ENCODE data around the gene PRAMEF10. TPM values are rescaled to one million over a fixed set of nuclear protein-coding genes. Genes with fewer than 3 reads are reported as not detected.
"Not testable (repeated sequence)": the region's sequence is repeated elsewhere in the genome, so short reads cannot be mapped to it uniquely, and the experiment has no call there.

PRAMEF10 gene
- total RNA-seq, result not detected in 2 replicates

- intact Hi-C loops (cut with micrococcal nuclease), result not testable (repeated sequence)
Measured at GRCh38 chr1:12898170-12898569, at the start of gene PRAMEF10. Gene PRAMEF10, minus strand, starts transcription at chr1:12898270. Its CDS starts 2,423 bp downstream, at chr1:12895847.

- intact Hi-C loops (cut with micrococcal nuclease), result not testable (repeated sequence)
Measured at GRCh38 chr1:12947480-12947879, 49.4 kb upstream of the PRAMEF10 start, which contains the start of gene PRAMEF6. Gene PRAMEF6, minus strand, starts transcription at chr1:12947580. Its CDS starts 5,062 bp downstream, at chr1:12942518.

- intact Hi-C loops (cut with micrococcal nuclease), result not testable (repeated sequence)
Measured at GRCh38 chr1:12924368-12924767, 26.3 kb upstream of the PRAMEF10 start.

- intact Hi-C loops (cut with micrococcal nuclease), result not testable (repeated sequence)
Measured at GRCh38 chr1:12921749-12922148, 23.7 kb upstream of the PRAMEF10 start.

GRCh38 chr1:12916310-12916709 is 18.2 kb upstream of the PRAMEF10 start, which contains the start of gene PRAMEF7:
Gene PRAMEF7, plus strand, starts transcription at chr1:12916610. Its CDS starts 1,083 bp downstream, at chr1:12917693.
- intact Hi-C loops (cut with micrococcal nuclease), result not testable (repeated sequence)

GRCh38 chr1:12903793-12904572 is 5.9 kb upstream of the PRAMEF10 start:
- intact Hi-C loops (cut with micrococcal nuclease), result not testable (repeated sequence)

GRCh38 chr1:12899186-12899585 is 1.1 kb upstream of the PRAMEF10 start:
- intact Hi-C loops (cut with micrococcal nuclease), result not testable (repeated sequence)

- intact Hi-C loops (cut with micrococcal nuclease), result not testable (repeated sequence)
Measured at GRCh38 chr1:12886101-12886500, 12.0 kb downstream of the PRAMEF10 start, which contains the start of gene PRAMEF4. Gene PRAMEF4, minus strand, starts transcription at chr1:12886201. Its CDS starts 2,807 bp downstream, at chr1:12883394.

GRCh38 chr1:12878453-12878852 is 19.6 kb downstream of the PRAMEF10 start:
- intact Hi-C loops (cut with micrococcal nuclease), result not testable (repeated sequence)

- intact Hi-C loops (cut with micrococcal nuclease), result not testable (repeated sequence)
Measured at GRCh38 chr1:12863131-12863880, 34.8 kb downstream of the PRAMEF10 start.

- intact Hi-C loops (cut with micrococcal nuclease), result not testable (repeated sequence)
Measured at GRCh38 chr1:12856786-12857185, 41.3 kb downstream of the PRAMEF10 start, which contains the start of gene PRAMEF2. Gene PRAMEF2, plus strand, starts transcription at chr1:12857086. Its CDS starts 1,924 bp downstream, at chr1:12859010.

GRCh38 chr1:12851779-12852178 is 46.3 kb downstream of the PRAMEF10 start:
- intact Hi-C loops (cut with micrococcal nuclease), result no loop called here

- intact Hi-C loops (cut with micrococcal nuclease), result not testable (repeated sequence)
Measured at GRCh38 chr1:12848620-12849019, 49.5 kb downstream of the PRAMEF10 start, which contains the start of gene HNRNPCL1. Gene HNRNPCL1, minus strand, starts transcription at chr1:12848720. Its CDS starts 431 bp downstream, at chr1:12848289.

Other genes starting within 250 kb of the PRAMEF10 start
- gene AADACL3, start 182.2 kb downstream of the PRAMEF10 start, total RNA-seq, result not detected in 2 replicates
- gene CFAP107, start 152.1 kb downstream of the PRAMEF10 start, total RNA-seq, result not detected in 2 replicates
- gene PRAMEF12, start 124.5 kb downstream of the PRAMEF10 start, total RNA-seq, result not detected in 2 replicates
- gene PRAMEF1, start 106.9 kb downstream of the PRAMEF10 start, total RNA-seq, result not detected in 2 replicates
- gene PRAMEF11, start 66.9 kb downstream of the PRAMEF10 start, total RNA-seq, result not detected in 2 replicates
- not detected in 2 replicates for gene HNRNPCL1, start 49.5 kb downstream of the PRAMEF10 start, total RNA-seq
- not detected in 2 replicates for gene PRAMEF2, start 41.2 kb downstream of the PRAMEF10 start, total RNA-seq
- not detected in 2 replicates for gene PRAMEF4, start 12.1 kb downstream of the PRAMEF10 start, total RNA-seq
- not detected in 2 replicates for gene PRAMEF7, start 18.3 kb upstream of the PRAMEF10 start, total RNA-seq
- not detected in 2 replicates for gene PRAMEF6, start 49.3 kb upstream of the PRAMEF10 start, total RNA-seq
- gene PRAMEF27, start 158.3 kb upstream of the PRAMEF10 start, total RNA-seq, result not detected in 2 replicates
- not detected in 2 replicates for gene HNRNPCL3, start 162.5 kb upstream of the PRAMEF10 start, total RNA-seq
- not detected in 2 replicates for gene PRAMEF25, start 172.5 kb upstream of the PRAMEF10 start, total RNA-seq
- not detected in 2 replicates for gene HNRNPCL2, start 218.6 kb upstream of the PRAMEF10 start, total RNA-seq

Measured in T-helper 1 cell treated with Interleukin-12 subunit alpha and Interleukin-12 subunit beta and Interleukin-4 antibody, amounts not matched to agents 30 ng/mL and 1 ng/mL, for 36 hours (primary cell).